Endothelial cell of umbilical vein (primary cell): ENCODE results near the gene DERL3. TPM values are rescaled to one million over a fixed set of nuclear protein-coding genes. Genes with fewer than 3 reads are reported as not detected.
"Not testable (repeated sequence)": the region's sequence is repeated elsewhere in the genome, so short reads cannot be mapped to it uniquely, and the experiment has no call there.

Experiments
- BruUV-seq: library from RNA; stranded (reverse); fragments of 400-500 nt; replicated peaks from 2 replicates; lab custom pipeline; 2021; lab: Mats Ljungman, UMichigan
- CTCF ChIA-PET: fragments of 300-600, 350-600 bp; sonication (Branson Sonifier 250); formaldehyde crosslinking; loops from one replicate; lab custom pipeline; 2021; ENCODE audit warnings: antibody characterized with exemption, inconsistent platforms; lab: Charles Lee
- POLR2A ChIA-PET: fragments of 300-600, 350-600 bp; sonication (Branson Sonifier 250); formaldehyde crosslinking; loops from one replicate; lab custom pipeline; 2021; ENCODE audit warnings: antibody characterized with exemption, inconsistent platforms; lab: Charles Lee
- DNase-seq: peaks from one replicate; pipeline ENCODE4 v3.0.0-alpha.2; 2011; ENCODE audit warnings: low read depth, low spot score
- FAIRE-seq: peaks from 2 replicates; lab custom pipeline; 2011; peaks lifted over from hg19 to GRCh38; lab: Jason Lieb, UNC
- H2AFZ ChIP-seq: 2 replicates; pipeline ENCODE4 v1.6.0; 2012; ENCODE audit warnings: low read depth, low read length, control low read depth, inconsistent platforms
- H3K27ac ChIP-seq: 2 replicates; pipeline ENCODE4 v1.5.1; 2011; ENCODE audit warnings: low read depth, mild to moderate bottlenecking, control low read depth, low read length, moderate library complexity; ENCODE audit not compliant: insufficient read depth
- H3K27me3 ChIP-seq, 2 experiments: 2 replicates each; pipeline versions ENCODE4 v1.6.0 to v1.6.1; 2011; ENCODE audit warnings: low read length in 2 of 2, mixed read lengths in 1 of 2; ENCODE audit not compliant: control insufficient read depth in 2 of 2, insufficient read depth in 2 of 2
- H3K36me3 ChIP-seq, 2 experiments: 2 replicates in 1 of 2; 3 replicates in 1 of 2; pipeline ENCODE4 v1.5.1; 2011; ENCODE audit warnings: low read length in 2 of 2, mild to moderate bottlenecking in 1 of 2, moderate library complexity in 1 of 2; ENCODE audit not compliant: control insufficient read depth in 2 of 2, insufficient read depth in 2 of 2; ENCODE audit errors: extremely low read depth in 1 of 2
- H3K4me1 ChIP-seq: 3 replicates; pipeline ENCODE4 v1.5.1; 2011; ENCODE audit warnings: mild to moderate bottlenecking, low read length; ENCODE audit not compliant: control insufficient read depth, insufficient read depth; ENCODE audit errors: extremely low read depth
- H3K4me2 ChIP-seq: 2 replicates; pipeline ENCODE4 v1.6.1; 2011; ENCODE audit warnings: low read length, control low read depth, mixed read lengths; ENCODE audit not compliant: insufficient read depth
- H3K4me3 ChIP-seq, 3 experiments: fragments of 200-600 bp in 1 of 3; sonication (generic), shearing (Covaris generic) in 1 of 3; replicated peaks in 1 of 3; 2 replicates each; pipeline ENCODE4 v1.5.1; 2011 to 2016; ENCODE audit warnings: control low read depth in 3 of 3, low read length in 3 of 3, mild to moderate bottlenecking in 2 of 3, inconsistent platforms in 1 of 3, low read depth in 1 of 3, moderate library complexity in 1 of 3; ENCODE audit not compliant: insufficient read depth in 1 of 3
- H3K79me2 ChIP-seq: 2 replicates; pipeline ENCODE4 v1.6.0; 2012; ENCODE audit warnings: low read length, inconsistent platforms; ENCODE audit not compliant: control insufficient read depth, insufficient read depth
- H3K9ac ChIP-seq: replicated peaks from 2 replicates; pipeline ENCODE3; 2011; ENCODE audit warnings: low read length, control low read depth; ENCODE audit not compliant: insufficient read depth; ENCODE audit errors: extremely low read depth
- H3K9me1 ChIP-seq: replicated peaks from 3 replicates; pipeline ENCODE4 v1.6.0; 2011; ENCODE audit warnings: mild to moderate bottlenecking, low read length; ENCODE audit not compliant: control insufficient read depth, insufficient read depth; ENCODE audit errors: extremely low read depth
- H3K9me3 ChIP-seq: replicated peaks from 2 replicates; pipeline ENCODE4 v1.5.1; 2012; ENCODE audit warnings: low read length, inconsistent platforms; ENCODE audit not compliant: control insufficient read depth, insufficient read depth
- H4K20me1 ChIP-seq: replicated peaks from 2 replicates; pipeline ENCODE3; 2011; ENCODE audit warnings: mild to moderate bottlenecking, low read length; ENCODE audit not compliant: control insufficient read depth, insufficient read depth; ENCODE audit errors: extremely low read depth
- EZH2 ChIP-seq: IDR thresholded peaks from 2 replicates; pipeline ENCODE4 v1.6.1; 2012; ENCODE audit warnings: borderline replicate concordance, low read depth, mild to moderate bottlenecking, moderate library complexity, low read length, inconsistent platforms; ENCODE audit not compliant: severe bottlenecking
- FOS ChIP-seq: IDR thresholded peaks from 2 replicates; pipeline ENCODE4 v1.6.1; 2011; ENCODE audit warnings: mild to moderate bottlenecking, low read length, moderate library complexity, borderline replicate concordance; ENCODE audit not compliant: insufficient read depth
- GATA2 ChIP-seq: IDR thresholded peaks from 2 replicates; pipeline ENCODE4 v1.7.0; 2011; ENCODE audit warnings: low read depth, mild to moderate bottlenecking, moderate library complexity, mixed read lengths, low read length; ENCODE audit not compliant: insufficient read length, insufficient read depth
- JUN ChIP-seq: IDR thresholded peaks from 2 replicates; pipeline ENCODE4 v1.6.1; 2011; ENCODE audit warnings: borderline replicate concordance, low read depth; ENCODE audit not compliant: insufficient read length, insufficient read depth
- MAX ChIP-seq: IDR thresholded peaks from 2 replicates; pipeline ENCODE4 v1.6.1; 2011; ENCODE audit not compliant: insufficient read depth, insufficient read length
- MYC ChIP-seq: IDR thresholded peaks from one replicate; pipeline ENCODE4 v1.6.1; 2011; ENCODE audit warnings: mild to moderate bottlenecking, low read depth, low read length
- POLR2A ChIP-seq: IDR thresholded peaks from 2 replicates; pipeline ENCODE4 v1.6.1; 2012; ENCODE audit warnings: low read depth, mild to moderate bottlenecking, control low read depth, low read length
- POLR2AphosphoS5 ChIP-seq: IDR thresholded peaks from 2 replicates; pipeline ENCODE4 v1.6.1; 2012; ENCODE audit warnings: low read depth, mild to moderate bottlenecking, control low read depth, low read length, moderate library complexity; ENCODE audit not compliant: insufficient read depth
- dilution Hi-C: fragments of 300-500 bp; cut with MboI; formaldehyde crosslinking; loops from one replicate; pipeline ENCODE4 v1.15.0; 2019; ENCODE audit warnings: low sequenced_read_pairs; ENCODE audit not compliant: extremely low pct_ligation_motif_present
- intact Hi-C: fragments of 100-400 bp; cut with micrococcal nuclease; formaldehyde crosslinking; loops from one replicate; pipeline ENCODE4 v1.10.0; 2022
- polyA plus RNA-seq, 4 experiments: library from polyadenylated mRNA; depleted of rRNA in 3 of 4; stranded (reverse) in 3 of 4; unstranded in 1 of 4; fragments of >200 nt; gene quantifications; 2 replicates each; pipeline versions ENCODE4 v1.2.1 to v1.2.3, GENCODE V29; 2011 to 2012; ENCODE audit warnings: missing spikeins in 1 of 4
- total RNA-seq: library from RNA; stranded (reverse); gene quantifications from 2 replicates; pipeline ENCODE4 v1.2.3, GENCODE V29; 2021
- TF ChIP-seq, protein P1 (sequence below), 2 donors: IDR thresholded peaks; 1 replicate in 1 of 2; 2 replicates in 1 of 2; pipeline ENCODE4 v1.5.1; 2011; ENCODE audit warnings: low read length in 2 of 2, mild to moderate bottlenecking in 2 of 2, moderate library complexity in 2 of 2, control low read depth in 1 of 2, inconsistent platforms in 1 of 2, low read depth in 1 of 2; ENCODE audit not compliant: insufficient read depth in 1 of 2; ENCODE audit errors: extremely low read depth in 1 of 2

The DERL3 gene
- total and polyA plus RNA-seq, 2 donors (not counting 3 experiments of a cell fraction or from before 2014, with no cell fraction given) = 3.4 to 3.8 TPM

GRCh38 chr22:23868580-23868979, 29.8 kb upstream of the DERL3 start:
- Histone ChIP-seq H3K4me2 (no peak overlapping the region), H3K27me3 (no peaks in the 10 kb centered on the region), H4K20me1 (no peaks in the 10 kb centered on the region), H3K79me2 (no peaks in the 10 kb centered on the region), H3K9ac (no peak overlapping the region), H3K4me3 (no peak overlapping the region), H3K27ac (no peak overlapping the region), H3K4me1 (no peaks in the 10 kb centered on the region), H2AFZ (no peak overlapping the region), H3K36me3 (no peaks in the 10 kb centered on the region), H3K9me1 (no peaks in the 10 kb centered on the region), H3K9me3 (no peaks in the 10 kb centered on the region)
- ChIA-PET POLR2A (no interaction called here), CTCF (interaction anchor here (1.2 to 1.3 kb wide), 2 partner anchors 11 to 19 kb away, joined by 3 to 5 read pairs; partner anchors contain the start of gene SLC2A11)
- no peak for DNase-seq
- no TSS peak for BruUV-seq
- TF ChIP-seq POLR2AphosphoS5 (no peak), FOS (no peak), EZH2 (no peak), JUN (no peak), MYC (no peak), MAX (no peak), POLR2A (no peak), GATA2 (no peak)
- TF ChIP-seq, protein P1, sequence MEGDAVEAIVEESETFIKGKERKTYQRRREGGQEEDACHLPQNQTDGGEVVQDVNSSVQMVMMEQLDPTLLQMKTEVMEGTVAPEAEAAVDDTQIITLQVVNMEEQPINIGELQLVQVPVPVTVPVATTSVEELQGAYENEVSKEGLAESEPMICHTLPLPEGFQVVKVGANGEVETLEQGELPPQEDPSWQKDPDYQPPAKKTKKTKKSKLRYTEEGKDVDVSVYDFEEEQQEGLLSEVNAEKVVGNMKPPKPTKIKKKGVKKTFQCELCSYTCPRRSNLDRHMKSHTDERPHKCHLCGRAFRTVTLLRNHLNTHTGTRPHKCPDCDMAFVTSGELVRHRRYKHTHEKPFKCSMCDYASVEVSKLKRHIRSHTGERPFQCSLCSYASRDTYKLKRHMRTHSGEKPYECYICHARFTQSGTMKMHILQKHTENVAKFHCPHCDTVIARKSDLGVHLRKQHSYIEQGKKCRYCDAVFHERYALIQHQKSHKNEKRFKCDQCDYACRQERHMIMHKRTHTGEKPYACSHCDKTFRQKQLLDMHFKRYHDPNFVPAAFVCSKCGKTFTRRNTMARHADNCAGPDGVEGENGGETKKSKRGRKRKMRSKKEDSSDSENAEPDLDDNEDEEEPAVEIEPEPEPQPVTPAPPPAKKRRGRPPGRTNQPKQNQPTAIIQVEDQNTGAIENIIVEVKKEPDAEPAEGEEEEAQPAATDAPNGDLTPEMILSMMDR (IDR thresholded peaks at IDR 0.05; ENCODE audit: extremely low read depth in 1 of 2, insufficient read depth in 1 of 2, low read depth in 1 of 2, low read length in 2 of 2) = no peak
- dilution Hi-C loops (no loop called here), intact Hi-C loops (loop anchor here (10.0 kb wide), 1 partner anchor 306 kb away; no protein-coding TSS in a partner anchor)
- no peak for FAIRE-seq

DNA sequence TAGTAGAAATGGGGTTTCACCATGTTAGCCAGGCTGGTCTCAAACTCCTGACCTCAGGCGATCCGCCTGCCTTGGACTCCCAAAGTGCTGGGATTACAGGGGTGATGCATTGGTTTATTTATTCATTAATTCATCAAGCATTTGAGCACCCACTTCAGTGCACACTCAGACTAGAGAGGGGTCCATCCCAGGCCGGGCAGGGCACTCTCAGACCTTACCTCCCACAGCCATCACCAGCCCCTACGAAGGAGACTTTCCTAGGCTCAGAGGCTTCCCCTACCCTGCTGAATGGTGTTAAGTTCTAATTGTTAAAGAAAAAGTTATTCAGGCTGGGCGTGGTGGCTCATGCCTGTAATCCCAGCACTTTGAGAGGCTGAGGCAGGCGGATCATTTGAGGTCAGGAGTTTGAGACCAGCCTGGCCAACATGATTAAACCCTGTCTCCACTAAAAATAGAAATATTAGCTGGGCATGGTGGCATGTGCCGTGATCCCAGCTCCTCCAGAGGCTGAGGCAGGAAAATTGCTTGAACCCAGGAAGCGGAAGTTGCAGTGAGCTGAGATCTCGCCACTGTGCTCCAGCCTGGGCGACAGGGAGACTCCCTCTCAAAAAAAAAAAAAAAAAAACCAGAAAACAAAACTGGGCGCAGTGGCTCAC, 25.8 kb upstream of the DERL3 start:
- DNase-seq, H3K4me2 ChIP-seq, H3K9me1 ChIP-seq, H3K36me3 ChIP-seq, H3K4me3 ChIP-seq, H4K20me1 ChIP-seq, H3K27ac ChIP-seq, H2AFZ ChIP-seq, POLR2A ChIA-PET, BruUV-seq, FAIRE-seq, H3K9ac ChIP-seq, H3K27me3 ChIP-seq, H3K9me3 ChIP-seq, H3K79me2 ChIP-seq, H3K4me1 ChIP-seq, dilution Hi-C loops: not testable (repeated sequence)
- intact Hi-C loops = loop anchor here (10.0 kb wide), 1 partner anchor 310 kb away; no protein-coding TSS in a partner anchor
- CTCF ChIA-PET = interaction anchor here (0.6 to 3.7 kb wide), 4 partner anchors 16 to 691 kb away, joined by 3 to 39 read pairs (median 3); partner anchors contain the start of gene MIF
